ENCODE data around the gene MET. TPM values are rescaled to one million over a fixed set of nuclear protein-coding genes. Genes with fewer than 3 reads are reported as not detected.

MET gene
- total RNA-seq, 1 experiment from 2014 or later, result 200 TPM

DNA sequence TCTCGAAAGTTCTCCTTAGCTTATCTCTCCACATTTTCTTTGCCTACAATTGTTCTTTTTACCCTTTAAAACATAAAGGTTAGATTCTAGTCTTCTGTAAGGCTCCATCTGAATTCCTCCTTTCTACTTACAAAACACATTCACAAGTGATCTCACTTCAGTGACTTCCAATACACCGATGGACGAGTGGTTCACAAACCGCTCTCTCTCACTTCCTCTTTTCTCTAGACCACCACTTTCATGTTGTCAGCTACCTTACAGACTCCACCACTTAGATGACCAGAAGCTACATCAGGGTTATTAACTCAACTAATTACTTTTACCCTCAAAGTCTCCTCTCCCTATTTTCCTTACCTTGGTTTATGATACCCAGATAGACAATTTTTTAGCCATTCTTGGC lies 11.8 kb downstream of the MET start:
- intact Hi-C loops (cut with micrococcal nuclease), result no loop called here
- no peak overlapping the region for H2AFZ ChIP-seq (ENCODE audit: low read depth, low read length, poor library complexity, severe bottlenecking)
- H3K4me3 ChIP-seq (replicated peaks in 1 of 2; ENCODE audit: low read depth in 1 of 2, low read length in 2 of 2), result no peak overlapping the region
- ChIA-PET CTCF (no interaction called here), POLR2A (no interaction called here), RAD21 (ENCODE audit: low non-redundant PET in 1 of 2, low total read pairs in 2 of 2, uncharacterized antibody in 2 of 2, unreplicated experiment in 2 of 2) (no interaction called here)
- no peaks in the 10 kb centered on the region for H3K9me2 ChIP-seq (ENCODE audit: insufficient read depth)
- no peaks in the 10 kb centered on the region for H3K9me3 ChIP-seq (ENCODE audit: control insufficient read depth in 1 of 2, insufficient read depth in 1 of 2, low read depth in 1 of 2, low read length in 2 of 2)
- H3K4me2 ChIP-seq (ENCODE audit: low read length), result peak overlapping the region; percentile 3
- no peaks in the 10 kb centered on the region for H3K27me3 ChIP-seq (ENCODE audit: insufficient read depth, low read length)
- H3K9ac ChIP-seq (ENCODE audit: low read length), result 0 out of 2 replicates have a peak overlapping the region, but pooled peaks have one; percentile 6
- no peak for TF ChIP-seq CBX3 (IDR thresholded peaks at IDR 0.05; ENCODE audit: low read depth)
- no peak for TF ChIP-seq JUND (IDR thresholded peaks at IDR 0.05)
- no peak for TF ChIP-seq CEBPB (IDR thresholded peaks at IDR 0.05; ENCODE audit: low read depth)
- TF ChIP-seq ZFX (IDR thresholded peaks at IDR 0.05), result no peak
- TF ChIP-seq, protein P1, sequence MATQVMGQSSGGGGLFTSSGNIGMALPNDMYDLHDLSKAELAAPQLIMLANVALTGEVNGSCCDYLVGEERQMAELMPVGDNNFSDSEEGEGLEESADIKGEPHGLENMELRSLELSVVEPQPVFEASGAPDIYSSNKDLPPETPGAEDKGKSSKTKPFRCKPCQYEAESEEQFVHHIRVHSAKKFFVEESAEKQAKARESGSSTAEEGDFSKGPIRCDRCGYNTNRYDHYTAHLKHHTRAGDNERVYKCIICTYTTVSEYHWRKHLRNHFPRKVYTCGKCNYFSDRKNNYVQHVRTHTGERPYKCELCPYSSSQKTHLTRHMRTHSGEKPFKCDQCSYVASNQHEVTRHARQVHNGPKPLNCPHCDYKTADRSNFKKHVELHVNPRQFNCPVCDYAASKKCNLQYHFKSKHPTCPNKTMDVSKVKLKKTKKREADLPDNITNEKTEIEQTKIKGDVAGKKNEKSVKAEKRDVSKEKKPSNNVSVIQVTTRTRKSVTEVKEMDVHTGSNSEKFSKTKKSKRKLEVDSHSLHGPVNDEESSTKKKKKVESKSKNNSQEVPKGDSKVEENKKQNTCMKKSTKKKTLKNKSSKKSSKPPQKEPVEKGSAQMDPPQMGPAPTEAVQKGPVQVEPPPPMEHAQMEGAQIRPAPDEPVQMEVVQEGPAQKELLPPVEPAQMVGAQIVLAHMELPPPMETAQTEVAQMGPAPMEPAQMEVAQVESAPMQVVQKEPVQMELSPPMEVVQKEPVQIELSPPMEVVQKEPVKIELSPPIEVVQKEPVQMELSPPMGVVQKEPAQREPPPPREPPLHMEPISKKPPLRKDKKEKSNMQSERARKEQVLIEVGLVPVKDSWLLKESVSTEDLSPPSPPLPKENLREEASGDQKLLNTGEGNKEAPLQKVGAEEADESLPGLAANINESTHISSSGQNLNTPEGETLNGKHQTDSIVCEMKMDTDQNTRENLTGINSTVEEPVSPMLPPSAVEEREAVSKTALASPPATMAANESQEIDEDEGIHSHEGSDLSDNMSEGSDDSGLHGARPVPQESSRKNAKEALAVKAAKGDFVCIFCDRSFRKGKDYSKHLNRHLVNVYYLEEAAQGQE (IDR thresholded peaks at IDR 0.05; ENCODE audit: low read depth), result no peak
- no peak for TF ChIP-seq EZH2 (IDR thresholded peaks at IDR 0.05)
- TF ChIP-seq SP1 (IDR thresholded peaks at IDR 0.05; ENCODE audit: low read depth), result no peak
- no peak for TF ChIP-seq EGR1 (IDR thresholded peaks at IDR 0.05; ENCODE audit: low read depth)
- peaks cover 100% of the 10 kb centered on the region for H3K79me2 ChIP-seq (ENCODE audit: insufficient read depth, low read length)
- H3K36me3 ChIP-seq (ENCODE audit: control insufficient read depth in 1 of 2, insufficient read depth in 2 of 2, low read length in 2 of 2), result peaks cover 0 to 20% of the 10 kb centered on the region in 2 experiments; a peak in 1 of 4 replicates
- peak overlapping the region; percentile 92 for H3K27ac ChIP-seq (ENCODE audit: low read depth, low read length)
- no peak for DNase-seq (ENCODE audit: low read depth, low spot score)
- no TSS peak for BruUV-seq (replicated peaks)
- no peak for ATAC-seq
- H3K4me1 ChIP-seq (ENCODE audit: control insufficient read depth in 1 of 2, insufficient read depth in 2 of 2, low read length in 2 of 2), result peaks cover 90 to 100% of the 10 kb centered on the region in 2 experiments
- H4K20me1 ChIP-seq (ENCODE audit: insufficient read depth), result peaks cover 3% of the 10 kb centered on the region; the same call in 1 of the 2 replicates

All from HCT116 (cell line).